ENCODE results near the gene ZEB2. TPM values are rescaled to one million over a fixed set of nuclear protein-coding genes. Genes with fewer than 3 reads are reported as not detected.

ZEB2 gene
- total RNA-seq, 4 donors from 2014 or later: 19.8 to 69.6 (median 42.9) TPM

GRCh38 chr2:144559681-144560080 is 39.8 kb upstream of the ZEB2 start:
- no peaks in the 10 kb centered on the region for H3K36me3 ChIP-seq
- 79% methylated on average over 3 of the region's 3 CpGs for WGBS, 2 donors (ENCODE audit: low coverage in 1 of 2)
- in situ Hi-C loops (cut with MboI; ENCODE audit: low pct_ligation_motif_present in 1 of 4, low pct_unique_long_range_greater_than_20kb in 1 of 4, low sequenced_read_pairs in 3 of 4): no loop called here
- H3K4me3 ChIP-seq: no peak overlapping the region
- no peaks in the 10 kb centered on the region for H3K9me3 ChIP-seq
- no peaks in the 10 kb centered on the region for H3K4me1 ChIP-seq
- no peak for TF ChIP-seq CTCF (IDR thresholded peaks at IDR 0.05)
- TF ChIP-seq POLR2AphosphoS5 (IDR thresholded peaks at IDR 0.05): no peak
- TF ChIP-seq EP300 (IDR thresholded peaks at IDR 0.05; ENCODE audit: low read depth): no peak
- TF ChIP-seq POLR2A (IDR thresholded peaks at IDR 0.05): no peak
- H3K27ac ChIP-seq: no peak overlapping the region
- intact Hi-C loops (cut with DNase I; ENCODE audit: low total_unique reads): no loop called here
- no peaks in the 10 kb centered on the region for H3K27me3 ChIP-seq
- no peak for DNase-seq

GRCh38 chr2:144559242-144559641 is 39.3 kb upstream of the ZEB2 start:
- intact Hi-C loops (cut with DNase I; ENCODE audit: low total_unique reads) (no loop called here), in situ Hi-C loops (cut with MboI; ENCODE audit: low pct_ligation_motif_present in 1 of 4, low pct_unique_long_range_greater_than_20kb in 1 of 4, low sequenced_read_pairs in 3 of 4) (no loop called here)
- no peaks in the 10 kb centered on the region for H3K4me1 ChIP-seq
- H3K27me3 ChIP-seq: no peaks in the 10 kb centered on the region
- DNase-seq: no peak
- 83 to 100% methylated on average over 1 of the region's 1 CpG for WGBS, 2 donors (ENCODE audit: low coverage in 1 of 2)
- no peaks in the 10 kb centered on the region for H3K36me3 ChIP-seq
- H3K4me3 ChIP-seq: no peak overlapping the region
- no peak overlapping the region for H3K27ac ChIP-seq
- H3K9me3 ChIP-seq: no peaks in the 10 kb centered on the region
- TF ChIP-seq POLR2AphosphoS5 (IDR thresholded peaks at IDR 0.05): no peak
- no peak for TF ChIP-seq CTCF (IDR thresholded peaks at IDR 0.05)
- no peak for TF ChIP-seq EP300 (IDR thresholded peaks at IDR 0.05; ENCODE audit: low read depth)
- no peak for TF ChIP-seq POLR2A (IDR thresholded peaks at IDR 0.05)

- DNase-seq: no peak
- no peaks in the 10 kb centered on the region for H3K36me3 ChIP-seq
- 68% methylated on average over 5 of the region's 5 CpGs for WGBS, 2 donors (ENCODE audit: low coverage in 1 of 2)
- no peak for TF ChIP-seq POLR2A (IDR thresholded peaks at IDR 0.05)
- no peak for TF ChIP-seq POLR2AphosphoS5 (IDR thresholded peaks at IDR 0.05)
- TF ChIP-seq CTCF (IDR thresholded peaks at IDR 0.05): no peak
- no peak for TF ChIP-seq EP300 (IDR thresholded peaks at IDR 0.05; ENCODE audit: low read depth)
- no peaks in the 10 kb centered on the region for H3K9me3 ChIP-seq
- no peak overlapping the region for H3K4me3 ChIP-seq
- no peaks in the 10 kb centered on the region for H3K4me1 ChIP-seq
- H3K27ac ChIP-seq: no peak overlapping the region
- intact Hi-C loops (cut with DNase I; ENCODE audit: low total_unique reads) (no loop called here), in situ Hi-C loops (cut with MboI; ENCODE audit: low pct_ligation_motif_present in 1 of 4, low pct_unique_long_range_greater_than_20kb in 1 of 4, low sequenced_read_pairs in 3 of 4) (no loop called here)
- H3K27me3 ChIP-seq: no peaks in the 10 kb centered on the region
These were observed 34.7 kb upstream of the ZEB2 start for GRCh38 chr2:144554492-144555210.

- in situ Hi-C loops (cut with MboI; ENCODE audit: low pct_ligation_motif_present in 1 of 4, low pct_unique_long_range_greater_than_20kb in 1 of 4, low sequenced_read_pairs in 3 of 4): no loop called here
- no peak for TF ChIP-seq CTCF (IDR thresholded peaks at IDR 0.05)
- no peak for TF ChIP-seq POLR2A (IDR thresholded peaks at IDR 0.05)
- TF ChIP-seq POLR2AphosphoS5 (IDR thresholded peaks at IDR 0.05): no peak
- no peak for TF ChIP-seq EP300 (IDR thresholded peaks at IDR 0.05; ENCODE audit: low read depth)
- 76 to 82% methylated on average over 3 of the region's 3 CpGs for WGBS, 2 donors (ENCODE audit: low coverage in 1 of 2)
- intact Hi-C loops (cut with DNase I; ENCODE audit: low total_unique reads): no loop called here
- no peak for DNase-seq
- Histone ChIP-seq H3K36me3 (no peaks in the 10 kb centered on the region), H3K27ac (no peak overlapping the region), H3K27me3 (no peaks in the 10 kb centered on the region), H3K4me1 (no peaks in the 10 kb centered on the region), H3K9me3 (no peaks in the 10 kb centered on the region), H3K4me3 (no peak overlapping the region)
These were observed 33.5 kb upstream of the ZEB2 start for GRCh38 chr2:144553379-144553778.

All from transverse colon (tissue), 4 donors.